Daoy (cell line): ENCODE data around the gene SPOP. TPM values are rescaled to one million over a fixed set of nuclear protein-coding genes. Genes with fewer than 3 reads are reported as not detected.
A peak's percentile ranks its signal among the peaks of the same experiment; 100 is the strongest.

Experiments used
- DNase-seq: peaks from one replicate; pipeline ENCODE4 v3.0.0-alpha.2; 2015; ENCODE audit warnings: low read depth
- total RNA-seq: library from RNA; depleted of rRNA; stranded (reverse); fragments of >200 nt; shearing (Covaris generic); gene quantifications from 2 replicates; pipeline ENCODE4 v1.2.3, GENCODE V29; 2014

Gene SPOP
- total RNA-seq, 1 experiment from 2014 or later = 32.9 TPM

GRCh38 chr17:49585422-49586027 lies 92.4 kb downstream of the SPOP start:
- DNase-seq = no peak

DNA sequence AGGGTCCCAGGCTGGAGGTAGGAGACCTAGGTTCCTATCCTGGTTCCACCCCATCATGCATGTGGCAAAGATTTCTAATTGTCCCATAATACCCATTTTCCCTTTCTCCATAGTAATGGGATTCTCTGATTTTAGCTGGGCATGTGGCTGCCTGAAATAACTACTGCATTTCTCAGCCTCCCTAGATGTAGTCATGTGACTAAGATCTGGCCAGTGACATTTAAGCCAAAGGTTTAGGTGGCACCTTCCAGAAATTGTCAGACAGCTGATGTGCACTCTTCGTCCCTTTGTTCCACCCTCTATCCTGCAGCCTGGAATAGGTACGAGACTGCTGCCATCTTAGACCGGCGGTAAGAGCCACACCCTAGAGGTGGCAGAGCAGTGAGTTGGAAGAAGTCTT lies 94.0 kb downstream of the SPOP start:
- DNase-seq = no peak

- DNase-seq = no peak
Measured at GRCh38 chr17:49583226-49583625, 94.7 kb downstream of the SPOP start.

GRCh38 chr17:49582789-49583188 lies 95.1 kb downstream of the SPOP start:
- peak; percentile 34 for DNase-seq

DNA sequence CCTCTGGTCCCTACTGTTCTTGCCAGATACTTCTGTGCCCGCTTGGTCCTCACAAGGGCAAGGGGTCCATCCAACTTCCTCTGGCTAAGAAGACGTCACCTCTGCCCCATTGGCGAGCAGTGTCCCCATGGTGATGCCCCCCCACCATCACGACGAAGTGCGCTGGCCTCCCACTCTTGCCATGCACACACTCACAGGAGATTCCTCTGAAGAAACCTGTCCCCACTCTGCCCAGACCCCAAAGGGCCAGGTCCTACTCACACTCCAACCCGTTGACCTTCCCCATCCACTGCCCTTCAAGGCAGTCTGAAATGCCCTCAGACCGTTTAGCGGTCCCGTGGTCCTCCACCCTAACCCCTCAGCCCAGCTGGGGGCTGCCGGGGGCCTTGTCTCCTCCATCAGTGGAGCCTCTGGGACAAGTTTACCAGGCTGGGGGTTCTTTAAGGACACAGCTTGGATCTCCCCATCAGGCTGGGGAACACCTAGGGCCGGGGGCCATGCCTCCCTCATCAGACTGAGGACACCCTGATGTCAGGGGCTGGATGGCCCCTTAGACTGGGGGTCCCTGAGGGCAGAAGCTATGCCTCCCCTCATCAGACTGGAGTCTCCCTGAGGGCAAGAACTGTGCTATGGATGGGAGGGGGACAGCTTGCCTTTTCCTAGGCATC lies 95.7 kb downstream of the SPOP start:
- DNase-seq = no peak

DNA sequence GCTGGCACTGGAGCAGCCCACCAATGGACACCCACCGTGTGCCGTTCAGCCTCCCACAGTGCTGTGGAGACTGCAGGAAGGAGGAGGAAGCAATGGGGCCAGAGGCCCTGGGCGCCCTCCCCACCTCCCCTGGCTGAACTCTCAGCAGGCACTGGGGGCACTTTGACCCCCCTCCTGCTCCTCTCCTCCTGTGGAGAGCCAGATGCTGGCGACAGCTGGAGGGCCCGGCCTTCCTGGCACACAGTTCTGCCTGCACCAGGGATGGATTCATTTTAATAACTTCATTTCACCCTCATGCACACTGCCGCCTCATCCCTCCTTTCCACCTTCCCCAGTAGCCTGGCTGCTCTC lies 96.3 kb downstream of the SPOP start:
- no peak for DNase-seq

DNA sequence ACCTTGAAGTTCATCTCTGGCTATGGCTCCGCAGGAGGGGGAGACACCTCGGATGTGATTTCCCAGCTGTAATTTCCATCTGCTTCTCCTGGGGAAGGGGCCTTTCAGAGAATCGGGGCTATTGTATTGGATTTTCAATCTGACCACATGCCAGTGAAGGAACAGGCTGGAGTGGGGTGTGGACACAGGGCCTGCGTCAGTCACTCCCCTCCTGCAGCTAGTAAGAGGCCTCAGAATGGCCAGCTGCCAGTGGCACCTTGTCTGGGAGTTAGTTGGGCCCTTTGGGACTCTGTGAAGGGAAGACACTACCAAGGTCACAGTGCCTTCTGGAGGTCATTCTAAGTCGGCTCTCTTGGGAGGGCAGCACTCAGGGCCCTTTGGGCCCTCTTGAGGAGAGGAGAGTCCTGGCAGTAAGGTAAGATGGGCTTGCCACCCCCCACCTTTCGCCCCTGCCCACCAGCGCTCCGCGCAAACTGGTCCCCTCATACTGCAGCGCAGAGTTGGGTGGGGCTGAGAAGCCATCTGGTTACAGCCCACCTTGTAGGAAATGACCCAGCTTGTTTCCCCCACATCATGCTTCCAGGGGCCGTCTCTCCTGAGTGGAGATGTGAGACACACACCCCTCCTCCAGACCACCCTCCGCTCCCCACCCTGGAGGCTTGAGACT lies 96.8 kb downstream of the SPOP start:
- DNase-seq = no peak

GRCh38 chr17:49580055-49580721 lies 97.7 kb downstream of the SPOP start:
- DNase-seq = no peak

DNA sequence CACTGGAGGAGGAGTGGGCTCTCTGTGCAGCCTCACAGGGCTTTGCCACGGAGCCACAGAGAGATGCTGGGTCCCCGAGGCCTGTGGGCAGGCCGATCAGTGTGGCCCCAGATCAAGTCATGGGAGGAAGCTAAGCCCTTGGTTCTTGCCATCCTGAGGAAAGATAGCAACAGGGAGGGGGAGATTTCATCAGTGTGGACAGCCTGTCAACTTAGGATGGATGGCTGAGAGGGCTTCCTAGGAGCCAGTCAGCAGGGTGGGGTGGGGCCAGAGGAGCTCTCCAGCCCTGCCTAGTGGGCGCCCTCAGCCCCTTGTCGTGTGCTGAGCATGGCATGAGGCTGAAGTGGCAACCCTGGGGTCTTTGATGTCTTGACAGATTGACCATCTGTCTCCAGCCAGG lies 98.4 kb downstream of the SPOP start:
- DNase-seq = no peak

DNA sequence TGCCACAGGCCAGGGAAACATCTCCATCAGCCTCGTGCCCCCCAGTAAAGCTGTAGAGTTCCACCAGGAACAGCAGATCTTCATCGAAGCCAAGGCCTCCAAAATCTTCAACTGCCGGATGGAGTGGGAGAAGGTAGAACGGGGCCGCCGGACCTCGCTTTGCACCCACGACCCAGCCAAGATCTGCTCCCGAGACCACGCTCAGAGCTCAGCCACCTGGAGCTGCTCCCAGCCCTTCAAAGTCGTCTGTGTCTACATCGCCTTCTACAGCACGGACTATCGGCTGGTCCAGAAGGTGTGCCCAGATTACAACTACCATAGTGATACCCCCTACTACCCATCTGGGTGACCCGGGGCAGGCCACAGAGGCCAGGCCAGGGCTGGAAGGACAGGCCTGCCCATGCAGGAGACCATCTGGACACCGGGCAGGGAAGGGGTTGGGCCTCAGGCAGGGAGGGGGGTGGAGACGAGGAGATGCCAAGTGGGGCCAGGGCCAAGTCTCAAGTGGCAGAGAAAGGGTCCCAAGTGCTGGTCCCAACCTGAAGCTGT lies 98.9 kb downstream of the SPOP start:
- DNase-seq = no peak

DNA sequence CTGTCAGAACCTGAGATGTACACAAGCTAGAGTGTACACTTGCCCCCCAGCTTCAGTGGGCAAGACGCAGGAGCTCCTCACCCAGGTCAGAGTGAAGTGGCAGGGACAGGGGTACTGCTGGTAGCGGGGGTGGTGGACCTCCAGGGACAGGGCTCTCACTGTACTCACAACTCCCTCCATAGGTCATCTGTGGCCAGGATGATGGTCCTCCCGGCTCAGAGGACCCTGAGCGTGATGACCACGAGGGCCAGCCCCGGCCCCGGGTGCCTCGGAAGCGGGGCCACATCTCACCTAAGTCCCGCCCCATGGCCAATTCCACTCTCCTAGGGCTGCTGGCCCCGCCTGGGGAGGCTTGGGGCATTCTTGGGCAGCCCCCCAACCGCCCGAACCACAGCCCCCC lies 99.5 kb downstream of the SPOP start:
- no peak for DNase-seq

- DNase-seq = no peak
Measured at GRCh38 chr17:49577963-49578362, 99.9 kb downstream of the SPOP start.

- no peak for DNase-seq
Measured at GRCh38 chr17:49577650-49577934, 100.3 kb downstream of the SPOP start.

DNA sequence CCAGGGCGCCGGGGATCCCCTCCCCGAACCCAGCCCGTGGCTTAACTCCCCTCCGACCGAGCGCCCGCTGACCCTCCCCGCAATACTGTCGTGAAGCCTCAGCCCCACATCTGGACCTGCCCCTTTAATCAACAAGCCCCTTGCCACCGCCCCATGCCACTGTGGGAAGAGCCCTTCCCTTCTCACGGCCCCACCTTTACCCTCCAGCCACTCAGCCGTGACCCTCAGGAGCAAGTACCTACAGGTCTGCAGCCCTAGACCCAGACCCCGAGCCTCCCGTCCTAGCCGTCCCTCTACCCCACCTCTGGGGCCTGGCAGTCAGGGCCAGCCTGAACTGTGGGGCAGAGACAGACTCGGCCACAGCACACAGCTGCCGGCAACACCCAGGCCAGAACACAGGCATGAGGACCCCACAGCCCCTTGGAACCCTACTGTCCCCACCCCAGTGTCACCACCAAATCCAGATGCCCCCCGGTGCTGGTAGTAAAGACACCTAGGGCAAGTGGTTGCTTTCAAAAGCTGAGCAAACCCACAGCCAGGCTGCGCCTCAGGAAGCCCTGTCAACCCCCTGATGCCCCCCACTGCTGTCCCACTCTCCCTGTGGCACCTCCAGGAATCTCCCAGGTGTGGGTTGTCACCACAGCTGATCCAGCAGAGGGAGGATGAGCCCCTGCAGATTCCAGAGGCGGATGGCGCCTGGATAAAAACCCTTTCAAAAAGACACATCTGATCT lies 100.8 kb downstream of the SPOP start:
- no peak for DNase-seq

- peak; percentile 34 for DNase-seq
Measured at GRCh38 chr17:49576088-49576916, 101.6 kb downstream of the SPOP start.

- DNase-seq = peak; percentile 65
Measured at GRCh38 chr17:49575679-49576087, 102.2 kb downstream of the SPOP start, which contains the start of gene NXPH3. Gene NXPH3, plus strand, starts transcription at chr17:49575871. Its CDS starts 349 bp downstream, at chr17:49576220.

DNA sequence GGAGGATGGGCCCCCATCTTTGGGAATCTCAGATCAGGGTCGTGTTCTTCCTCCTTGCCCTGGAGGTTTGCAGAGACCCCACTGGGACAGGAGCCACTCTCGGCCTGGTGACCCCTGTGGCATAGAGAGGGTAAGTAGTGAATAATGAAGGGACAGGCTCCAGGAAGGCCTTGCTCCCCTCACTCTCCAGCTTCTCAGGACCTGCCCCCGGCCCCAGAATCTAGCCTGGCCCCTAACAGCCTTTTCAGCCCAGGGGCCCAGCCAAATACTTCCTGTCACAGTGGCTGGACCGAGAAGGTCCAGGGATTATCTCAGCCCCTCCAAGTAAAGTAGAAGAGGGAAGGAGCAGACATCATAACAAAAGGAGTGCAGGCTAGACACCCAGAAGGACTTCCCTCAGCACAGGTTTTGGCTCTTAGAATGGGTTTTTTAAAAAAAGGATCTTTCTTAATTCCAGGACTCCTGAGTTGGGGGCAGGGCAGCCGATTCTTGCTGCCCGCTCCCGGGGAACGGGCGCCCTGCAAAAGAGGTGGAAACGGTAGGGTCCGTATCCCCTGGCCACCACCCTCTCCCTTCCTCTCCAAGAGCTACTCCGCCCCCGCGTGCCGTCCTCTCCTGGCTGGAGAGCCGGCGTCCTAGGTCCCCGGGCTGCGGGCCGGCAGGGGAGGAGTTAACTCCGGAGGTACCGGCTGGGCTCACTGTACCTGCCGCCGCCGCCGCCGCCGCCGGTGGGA lies 102.8 kb downstream of the SPOP start:
- DNase-seq = no peak

DNA sequence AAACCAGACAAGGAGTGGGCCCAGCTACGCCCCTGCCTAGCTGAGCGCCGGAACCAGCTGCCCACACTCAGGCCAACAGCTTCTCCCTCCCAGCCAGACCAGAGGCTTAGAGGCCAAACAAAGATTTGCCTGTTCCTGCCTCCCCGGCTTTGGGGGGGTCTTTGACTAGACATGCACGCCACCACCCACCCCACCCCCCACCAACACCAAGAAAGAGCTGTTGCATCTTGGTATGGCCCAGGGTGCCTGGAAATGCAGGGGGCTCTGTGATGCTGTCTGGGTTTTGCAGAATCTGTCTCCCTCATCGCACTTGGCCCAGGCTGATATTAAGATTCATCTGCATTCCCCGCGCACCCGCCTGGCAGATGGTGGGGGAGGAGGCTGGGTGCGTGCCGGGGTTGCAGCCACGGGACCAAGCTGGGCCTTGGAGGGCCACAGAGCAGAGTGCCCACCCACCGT lies 103.5 kb downstream of the SPOP start:
- no peak for DNase-seq

- DNase-seq = no peak
Measured at GRCh38 chr17:49573510-49574322, 104.2 kb downstream of the SPOP start.
